Right ventricle myocardium inferior (tissue), 1 donor: ENCODE results near the gene ITLN2. TPM values are rescaled to one million over a fixed set of nuclear protein-coding genes. Genes with fewer than 3 reads are reported as not detected.
"Not testable (repeated sequence)": the region's sequence is repeated elsewhere in the genome, so short reads cannot be mapped to it uniquely, and the experiment has no call there.

ENCODE experiments used
- ATAC-seq: fragments of 200-7000 bp; cut with Tn5 transposase; one replicate; pipeline ENCODE4 v1.9.1; 2020; ENCODE audit warnings: mild to moderate bottlenecking, moderate library complexity
- DNase-seq: peaks from one replicate; pipeline ENCODE4 v3.0.0; 2021; ENCODE audit errors: missing footprints
- intact Hi-C: fragments of 100-400 bp; cut with DNase I; formaldehyde crosslinking; loops from one replicate; pipeline ENCODE4 v1.11.0; 2022
- total RNA-seq: library from RNA; stranded (reverse); fragmentation: NEBNext Ultra II Directional; extraction: Animal tissue kit (Norgen Biotek cat#: 25700); gene quantifications from one replicate; pipeline ENCODE4 v1.2.1, GENCODE V29; 2021
- donor health status: DM: no; HTN: yes; CAD: no; lungs with severe emphysema.

The ITLN2 gene
- total RNA-seq, 1 donor from 2014 or later, result not detected

DNA sequence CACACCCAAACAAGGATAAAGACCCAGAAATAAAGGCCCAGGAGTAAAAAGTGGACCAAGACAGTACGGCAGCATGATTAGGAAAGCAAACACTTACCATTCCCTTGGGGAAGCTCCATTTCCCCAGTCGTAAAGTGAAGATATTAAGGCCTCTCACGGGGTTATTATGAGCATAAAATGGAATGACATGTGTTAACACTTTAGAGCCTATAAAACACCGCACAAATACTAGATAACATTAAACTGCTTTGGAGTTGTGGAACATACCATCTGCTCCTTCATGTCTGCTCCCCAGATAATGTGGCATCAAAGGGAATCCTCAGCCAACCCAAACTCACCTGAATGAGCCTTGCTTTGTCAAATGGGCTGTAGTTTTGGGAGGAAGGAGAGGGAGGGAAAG, 8.9 kb upstream of the ITLN2 start:
- DNase-seq, result no peak
- ATAC-seq, result no peak
- intact Hi-C loops, result no loop called here

- DNase-seq (no peak), ATAC-seq (no peak)
- intact Hi-C loops, result no loop called here
Measured at GRCh38 chr1:160961419-160961818, 6.8 kb upstream of the ITLN2 start.

- ATAC-seq (no peak), DNase-seq (no peak)
- intact Hi-C loops, result no loop called here
Measured at GRCh38 chr1:160956966-160957365, 2.4 kb upstream of the ITLN2 start.

DNA sequence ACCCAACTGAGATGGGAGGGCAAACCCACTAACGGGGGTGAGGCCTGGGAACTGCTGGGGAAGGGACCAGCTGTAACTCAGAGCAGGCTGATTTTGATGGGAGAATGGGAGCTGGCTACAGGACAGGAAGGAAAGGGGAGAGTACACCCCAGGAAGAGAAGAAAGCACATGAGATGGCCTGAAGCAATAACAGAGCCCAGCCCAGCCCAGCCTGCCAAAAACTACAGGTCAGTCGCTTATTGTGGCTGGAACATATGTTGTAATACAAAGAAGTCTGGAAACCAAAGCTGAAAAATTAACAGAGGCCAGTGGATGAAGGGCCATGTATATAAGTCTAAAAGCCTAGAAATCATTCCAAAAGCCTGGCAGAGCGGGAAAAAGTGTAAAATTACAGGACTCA, 1.6 kb downstream of the ITLN2 start:
- no peak for DNase-seq
- intact Hi-C loops, result loop anchor here (5.0 kb wide), 1 partner anchor 226 kb away; no protein-coding TSS in a partner anchor

DNA sequence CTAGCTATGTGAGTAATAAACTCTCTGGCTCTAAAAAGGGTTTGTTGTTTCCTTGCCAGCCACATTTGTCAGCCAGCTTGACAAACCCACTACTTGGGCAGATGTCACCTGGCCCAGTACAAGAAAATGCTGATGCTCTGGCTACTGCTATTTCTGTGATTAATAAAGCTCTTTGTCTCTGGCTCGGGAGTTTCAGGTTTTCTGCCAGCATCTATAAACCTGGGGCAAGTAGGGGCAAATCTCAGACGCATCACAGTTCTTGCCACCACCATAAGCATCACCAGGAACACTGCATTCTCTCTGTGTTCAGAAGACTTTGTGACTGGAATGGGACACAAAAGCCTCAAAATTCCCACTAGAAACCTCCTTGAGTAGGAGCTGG, 2.5 kb downstream of the ITLN2 start:
- DNase-seq (no peak), ATAC-seq (no peak)
- intact Hi-C loops, result loop anchor here (5.0 kb wide), 1 partner anchor 225 kb away; no protein-coding TSS in a partner anchor

More for the DNA sequence above, 1.6 kb downstream of the ITLN2 start:
- no peak for ATAC-seq

DNA sequence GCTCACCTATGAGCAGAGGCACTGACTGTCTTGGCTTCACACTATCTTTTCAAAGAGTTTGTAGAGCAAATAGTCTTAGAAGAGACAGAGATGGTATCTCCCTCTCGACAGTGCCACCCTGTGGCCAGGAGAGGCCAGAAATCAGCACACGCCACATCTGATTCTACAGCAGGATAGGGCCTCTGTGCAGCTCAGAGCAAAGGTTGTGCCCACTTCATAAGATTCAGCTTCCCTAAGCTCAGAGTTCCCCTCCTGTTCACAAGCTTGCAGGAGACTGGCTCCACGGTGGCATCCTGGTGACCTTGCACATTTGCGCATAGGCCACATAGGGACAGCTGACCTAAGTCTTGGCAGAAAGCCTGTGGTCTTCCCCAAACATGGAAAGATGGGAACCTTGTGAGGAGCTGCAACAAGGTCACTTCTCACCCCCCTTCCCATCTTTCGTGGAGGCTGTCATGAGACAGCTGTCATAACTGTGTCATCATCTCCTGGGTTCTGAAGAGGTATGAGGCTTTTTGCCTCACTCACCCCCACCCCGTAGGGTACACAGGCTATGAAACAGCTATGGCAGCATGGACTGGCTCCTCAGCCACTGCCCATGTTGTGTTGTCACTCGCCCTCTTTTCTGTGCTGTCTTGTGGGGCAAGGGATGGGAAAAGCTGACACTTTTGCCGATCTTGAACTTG, 3.0 kb downstream of the ITLN2 start:
- DNase-seq, result no peak
- peak; percentile 76 for ATAC-seq
- intact Hi-C loops, result loop anchor here (1.0 to 5.0 kb wide), 2 partner anchors 116 to 224 kb away; no protein-coding TSS in a partner anchor

DNA sequence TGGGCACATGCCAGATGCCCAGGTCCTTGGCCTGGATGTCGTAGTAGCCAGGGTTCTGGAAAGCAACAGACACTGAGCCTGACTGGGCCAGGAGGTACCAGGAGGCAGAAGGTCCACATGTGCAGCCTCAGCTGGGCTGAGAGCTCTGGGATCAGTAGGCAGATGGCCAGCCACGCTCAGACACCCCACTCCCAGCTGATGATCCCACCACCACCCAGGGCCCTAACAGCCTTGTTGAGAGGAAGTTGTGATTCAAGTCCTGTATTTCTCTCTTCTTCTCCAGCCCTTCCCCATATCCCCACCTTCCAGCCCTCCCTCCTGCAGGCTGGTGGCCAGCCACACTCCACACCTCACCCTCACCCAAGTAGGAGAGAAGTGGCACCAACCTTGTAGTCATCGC, 4.0 kb downstream of the ITLN2 start:
- intact Hi-C loops, result loop anchor here (1.0 to 5.0 kb wide), 2 partner anchors 115 to 223 kb away; no protein-coding TSS in a partner anchor
- DNase-seq (no peak), ATAC-seq (no peak)

GRCh38 chr1:160949881-160950280, 4.7 kb downstream of the ITLN2 start:
- no peak for DNase-seq
- intact Hi-C loops, result loop anchor here (5.0 kb wide), 1 partner anchor 223 kb away; no protein-coding TSS in a partner anchor
- ATAC-seq, result no peak

GRCh38 chr1:160949216-160949880, 5.3 kb downstream of the ITLN2 start:
- intact Hi-C loops, DNase-seq, ATAC-seq: not testable (repeated sequence)

- DNase-seq, intact Hi-C loops, ATAC-seq: not testable (repeated sequence)
Measured at GRCh38 chr1:160947174-160947759, 7.3 kb downstream of the ITLN2 start.

- intact Hi-C loops, DNase-seq, ATAC-seq: not testable (repeated sequence)
Measured at GRCh38 chr1:160945881-160946280, 8.7 kb downstream of the ITLN2 start.

DNA sequence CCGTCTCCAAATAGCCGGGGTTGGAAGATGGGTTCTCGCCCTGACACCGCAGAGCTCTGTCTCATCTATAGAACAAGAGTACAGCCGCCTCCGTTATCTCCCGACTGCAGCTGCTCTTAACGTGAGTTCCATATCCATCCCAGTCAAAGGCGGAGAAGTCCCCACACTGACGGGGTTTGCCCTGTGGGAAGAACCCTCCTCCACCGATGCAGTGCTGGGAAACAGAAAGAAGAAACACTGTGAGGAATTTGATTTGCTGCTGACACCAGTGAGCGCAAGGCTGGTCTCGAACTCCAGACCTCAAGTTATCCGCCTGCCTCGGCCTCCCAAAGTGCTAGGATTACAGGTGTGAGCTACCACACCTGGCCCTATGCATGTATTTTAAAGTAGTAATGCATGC, 9.5 kb downstream of the ITLN2 start:
- intact Hi-C loops, result no loop called here
- DNase-seq (no peak), ATAC-seq (no peak)

GRCh38 chr1:160942926-160943325, 11.7 kb downstream of the ITLN2 start:
- DNase-seq (no peak), ATAC-seq (no peak)
- intact Hi-C loops, result no loop called here

- ATAC-seq, result not testable (repeated sequence)
Measured at GRCh38 chr1:160936666-160937065, 17.9 kb downstream of the ITLN2 start.

GRCh38 chr1:160935527-160936258, 18.9 kb downstream of the ITLN2 start:
- intact Hi-C loops, result no loop called here
- ATAC-seq (no peak), DNase-seq (no peak)

More at GRCh38 chr1:160936666-160937065, 17.9 kb downstream of the ITLN2 start:
- intact Hi-C loops, DNase-seq: not testable (repeated sequence)

DNA sequence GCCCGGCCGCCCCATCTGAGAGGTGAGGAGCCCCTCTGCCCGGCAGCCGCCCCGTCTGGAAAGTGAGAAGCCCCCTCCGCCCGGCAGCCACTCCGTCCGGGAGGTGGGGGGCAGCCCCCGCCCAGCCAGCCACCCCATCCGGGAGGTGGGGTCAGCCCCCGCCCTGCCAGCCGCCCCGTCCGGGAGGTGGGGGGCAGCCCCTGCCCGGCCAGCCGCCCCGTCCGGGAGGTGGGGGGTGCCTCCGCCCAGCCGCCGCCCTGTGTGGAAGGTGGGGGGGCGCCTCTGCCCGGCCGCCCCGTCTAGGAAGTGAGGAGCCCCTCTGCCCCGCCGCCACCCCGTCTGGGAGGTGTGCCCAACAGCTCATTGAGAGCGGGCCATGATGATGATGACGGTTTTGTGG, 21.3 kb downstream of the ITLN2 start:
- DNase-seq, intact Hi-C loops, ATAC-seq: not testable (repeated sequence)

- DNase-seq, result no peak
- ATAC-seq, result no peak
- intact Hi-C loops, result no loop called here
Measured at GRCh38 chr1:160925652-160926244, 28.9 kb downstream of the ITLN2 start.

- intact Hi-C loops, result no loop called here
- ATAC-seq, result no peak
Measured at GRCh38 chr1:160924791-160925651, 29.6 kb downstream of the ITLN2 start.

More at GRCh38 chr1:160924791-160925651, 29.6 kb downstream of the ITLN2 start:
- DNase-seq, result no peak
